Left renal cortex interstitium (tissue), 4 donors: ENCODE data around the gene RBM22. TPM values are rescaled to one million over a fixed set of nuclear protein-coding genes. Genes with fewer than 3 reads are reported as not detected.

ENCODE experiments used
- polyA plus RNA-seq, 4 donors: library from polyadenylated mRNA; unstranded; fragments of 120-200 nt; gene quantifications; one replicate each; pipeline ENCODE4 v1.2.1, GENCODE V29; 2013; ENCODE audit not compliant: insufficient read length in 4 of 4

Gene RBM22
- polyA plus RNA-seq, 4 donors = 71.0 to 84.9 (median 80.1) TPM

Other genes starting within 250 kb of the RBM22 start
- 10 to 100 TPM; 53.3 to 68.6 (median 57.9) TPM for gene NDST1, start 192.9 kb downstream of the RBM22 start, polyA plus RNA-seq
- gene SYNPO, start 60.4 kb downstream of the RBM22 start, polyA plus RNA-seq = 100 to 1,000 TPM in 3 of 4 donors, 10 to 100 TPM in 1; 88.2 to 115 (median 105) TPM
- gene MYOZ3, start 39.8 kb downstream of the RBM22 start, polyA plus RNA-seq = 1 to 10 TPM; 4.4 to 7.1 (median 6.3) TPM
- gene DCTN4, start 58.0 kb upstream of the RBM22 start, polyA plus RNA-seq = 10 to 100 TPM; 50.1 to 75.5 (median 62.1) TPM
- 10 to 100 TPM; 19.2 to 26.3 (median 23.5) TPM for gene SMIM3, start 77.7 kb upstream of the RBM22 start, polyA plus RNA-seq
- 1 to 10 TPM in 1 of 4 donors, under 1 TPM in 3; 0.46 to 1.5 (median 0.66) TPM for gene IRGM, start 145.5 kb upstream of the RBM22 start, polyA plus RNA-seq
- gene ZNF300, start 203.9 kb upstream of the RBM22 start, polyA plus RNA-seq = 10 to 100 TPM; 36.9 to 39.1 (median 38.3) TPM